ENCODE data around the gene PSME2. TPM values are rescaled to one million over a fixed set of nuclear protein-coding genes. Genes with fewer than 3 reads are reported as not detected.

The PSME2 gene
- total RNA-seq, 2 experiments from 2014 or later, result 188 to 290 TPM

GRCh38 chr14:24123424-24124417 is 22.7 kb downstream of the PSME2 start:
- Histone ChIP-seq H3K36me3 (ENCODE audit: insufficient read depth, low read length) (peaks cover 42% of the 10 kb centered on the region), H3K4me2 (ENCODE audit: low read length) (no peak overlapping the region), H3K4me3 (ENCODE audit: low read depth, low read length, poor library complexity, severe bottlenecking) (no peak overlapping the region), H2AFZ (ENCODE audit: low read length) (no peak overlapping the region), H3K9me3 (ENCODE audit: low read length) (no peaks in the 10 kb centered on the region), H3K9me2 (ENCODE audit: insufficient read depth, low read length) (no peaks in the 10 kb centered on the region), H3K27ac (ENCODE audit: low read depth, low read length, poor library complexity, severe bottlenecking) (no peak overlapping the region), H4K20me1 (ENCODE audit: insufficient read depth, low read length) (no peaks in the 10 kb centered on the region), H3K4me1 (ENCODE audit: insufficient read depth, low read length, poor library complexity, severe bottlenecking) (peaks cover 14% of the 10 kb centered on the region), H3K79me2 (ENCODE audit: insufficient read depth, low read depth, low read length) (no peaks in the 10 kb centered on the region)
- no peak for DNase-seq (ENCODE audit: low spot score)
- CTCF ChIA-PET (ENCODE audit: unreplicated experiment), result interaction anchor here (1.4 kb wide), 1 partner anchor 9 kb away, joined by 5 read pairs; the partner anchor contains the start of genes DCAF11 and NRL
- TSS peak; percentile 70 for BruUV-seq (replicated peaks)
- intact Hi-C loops (cut with micrococcal nuclease; ENCODE audit: unreplicated experiment), result no loop called here
- POLR2A ChIA-PET, result interaction anchor here (0.7 to 1.3 kb wide), 3 partner anchors 9 to 15 kb away, joined by 3 to 8 read pairs (median 3); partner anchors contain the start of genes DCAF11, NRL and PSME1
- TF ChIP-seq, protein P1, sequence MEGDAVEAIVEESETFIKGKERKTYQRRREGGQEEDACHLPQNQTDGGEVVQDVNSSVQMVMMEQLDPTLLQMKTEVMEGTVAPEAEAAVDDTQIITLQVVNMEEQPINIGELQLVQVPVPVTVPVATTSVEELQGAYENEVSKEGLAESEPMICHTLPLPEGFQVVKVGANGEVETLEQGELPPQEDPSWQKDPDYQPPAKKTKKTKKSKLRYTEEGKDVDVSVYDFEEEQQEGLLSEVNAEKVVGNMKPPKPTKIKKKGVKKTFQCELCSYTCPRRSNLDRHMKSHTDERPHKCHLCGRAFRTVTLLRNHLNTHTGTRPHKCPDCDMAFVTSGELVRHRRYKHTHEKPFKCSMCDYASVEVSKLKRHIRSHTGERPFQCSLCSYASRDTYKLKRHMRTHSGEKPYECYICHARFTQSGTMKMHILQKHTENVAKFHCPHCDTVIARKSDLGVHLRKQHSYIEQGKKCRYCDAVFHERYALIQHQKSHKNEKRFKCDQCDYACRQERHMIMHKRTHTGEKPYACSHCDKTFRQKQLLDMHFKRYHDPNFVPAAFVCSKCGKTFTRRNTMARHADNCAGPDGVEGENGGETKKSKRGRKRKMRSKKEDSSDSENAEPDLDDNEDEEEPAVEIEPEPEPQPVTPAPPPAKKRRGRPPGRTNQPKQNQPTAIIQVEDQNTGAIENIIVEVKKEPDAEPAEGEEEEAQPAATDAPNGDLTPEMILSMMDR (conservative IDR thresholded peaks at IDR 0.05; ENCODE audit: low read length), result no peak
- no peak for TF ChIP-seq EZH2phosphoT487 (IDR thresholded peaks at IDR 0.05; ENCODE audit: borderline replicate concordance, low read depth, low read length)

DNA sequence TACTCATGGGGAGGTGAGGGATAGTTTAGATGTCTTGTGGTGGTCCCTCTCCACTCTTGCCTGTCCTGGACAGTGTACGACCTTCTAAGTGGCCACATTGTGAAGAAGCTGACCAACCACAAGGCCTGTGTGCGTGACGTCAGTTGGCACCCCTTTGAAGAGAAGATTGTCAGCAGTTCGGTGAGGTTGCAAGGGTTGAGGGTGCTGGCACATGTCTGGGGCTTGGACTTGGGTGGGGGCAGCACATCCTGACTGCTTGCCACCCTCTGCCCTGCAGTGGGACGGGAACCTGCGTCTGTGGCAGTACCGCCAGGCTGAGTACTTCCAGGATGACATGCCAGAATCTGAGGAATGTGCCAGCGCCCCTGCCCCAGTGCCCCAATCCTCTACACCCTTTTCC is 23.5 kb downstream of the PSME2 start:
- H3K4me2 ChIP-seq (ENCODE audit: low read length), result no peak overlapping the region
- peaks cover 50% of the 10 kb centered on the region for H3K36me3 ChIP-seq (ENCODE audit: insufficient read depth, low read length)
- H3K9me2 ChIP-seq (ENCODE audit: insufficient read depth, low read length), result no peaks in the 10 kb centered on the region
- DNase-seq (ENCODE audit: low spot score), result no peak
- H3K27ac ChIP-seq (ENCODE audit: low read depth, low read length, poor library complexity, severe bottlenecking), result no peak overlapping the region
- no peaks in the 10 kb centered on the region for H4K20me1 ChIP-seq (ENCODE audit: insufficient read depth, low read length)
- no TSS peak for BruUV-seq (replicated peaks)
- H3K79me2 ChIP-seq (ENCODE audit: insufficient read depth, low read depth, low read length), result no peaks in the 10 kb centered on the region
- H3K4me3 ChIP-seq (ENCODE audit: low read depth, low read length, poor library complexity, severe bottlenecking), result no peak overlapping the region
- POLR2A ChIA-PET, result interaction anchor here (0.7 to 0.8 kb wide), 2 partner anchors 13 to 14 kb away, joined by 3 read pairs; partner anchors contain the start of gene PSME1
- intact Hi-C loops (cut with micrococcal nuclease; ENCODE audit: unreplicated experiment), result no loop called here
- CTCF ChIA-PET (ENCODE audit: unreplicated experiment), result no interaction called here
- no peaks in the 10 kb centered on the region for H3K9me3 ChIP-seq (ENCODE audit: low read length)
- peaks cover 8% of the 10 kb centered on the region for H3K4me1 ChIP-seq (ENCODE audit: insufficient read depth, low read length, poor library complexity, severe bottlenecking)
- H2AFZ ChIP-seq (ENCODE audit: low read length), result no peak overlapping the region
- TF ChIP-seq EZH2phosphoT487 (IDR thresholded peaks at IDR 0.05; ENCODE audit: borderline replicate concordance, low read depth, low read length), result no peak
- TF ChIP-seq, protein P1 (conservative IDR thresholded peaks at IDR 0.05; ENCODE audit: low read length), result no peak
